ENCODE measurements around the gene ZNF674.
"Not testable (repeated sequence)": the region's sequence is repeated elsewhere in the genome, so short reads cannot be mapped to it uniquely, and the experiment has no call there.

ZNF674 gene

GRCh38 chrX:46461660-46462191, 83.5 kb downstream of the ZNF674 start:
- no peak for DNase-seq

- DNase-seq: not testable (repeated sequence)
Measured at GRCh38 chrX:46460801-46461659, 84.2 kb downstream of the ZNF674 start.

- no peak for DNase-seq
Measured at GRCh38 chrX:46459603-46460002, 85.6 kb downstream of the ZNF674 start.

- DNase-seq: no peak
Measured at GRCh38 chrX:46456125-46456922, 88.9 kb downstream of the ZNF674 start.
